ENCODE data around the gene IVL.

IVL gene

DNA sequence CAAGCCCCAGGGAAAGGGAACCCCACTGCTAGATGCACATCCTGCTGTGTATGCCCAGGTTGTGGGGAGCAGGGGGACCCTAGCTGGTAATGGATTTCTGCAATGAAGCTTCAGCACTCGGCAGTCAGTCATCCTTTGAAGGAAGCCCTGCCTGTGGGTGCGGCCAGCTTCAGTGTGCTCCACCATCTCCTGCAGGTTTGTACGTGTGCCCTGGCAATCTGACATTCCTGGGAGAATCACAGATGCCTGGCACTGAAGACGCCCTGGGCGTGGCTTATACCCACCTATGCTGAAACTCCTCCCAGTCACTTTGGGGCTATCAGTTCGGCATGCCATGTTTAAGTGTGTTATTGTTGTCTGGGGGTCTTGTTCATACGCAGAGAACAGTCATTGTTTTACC lies 45.4 kb downstream of the IVL start:
- DNase-seq: no peak

DNA sequence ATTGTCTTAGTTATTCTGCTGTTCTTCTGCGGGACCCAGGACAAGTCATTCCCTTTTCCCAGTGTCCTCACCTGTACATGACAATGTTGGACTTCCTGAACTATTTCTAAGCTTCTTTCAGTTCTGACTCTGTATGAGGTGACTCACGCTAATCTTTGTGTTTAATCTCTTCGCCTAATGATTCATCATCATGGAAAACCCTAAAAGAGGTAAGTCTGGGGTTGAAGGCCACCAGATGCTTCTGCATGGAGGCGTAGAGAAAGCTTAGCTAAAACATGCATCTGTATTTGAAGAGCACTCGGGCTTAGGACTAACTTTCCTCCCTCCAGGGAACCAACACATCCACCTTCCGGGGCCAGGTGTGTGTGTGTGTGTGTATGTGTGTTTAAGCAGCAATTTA lies 46.1 kb downstream of the IVL start:
- DNase-seq: no peak

DNA sequence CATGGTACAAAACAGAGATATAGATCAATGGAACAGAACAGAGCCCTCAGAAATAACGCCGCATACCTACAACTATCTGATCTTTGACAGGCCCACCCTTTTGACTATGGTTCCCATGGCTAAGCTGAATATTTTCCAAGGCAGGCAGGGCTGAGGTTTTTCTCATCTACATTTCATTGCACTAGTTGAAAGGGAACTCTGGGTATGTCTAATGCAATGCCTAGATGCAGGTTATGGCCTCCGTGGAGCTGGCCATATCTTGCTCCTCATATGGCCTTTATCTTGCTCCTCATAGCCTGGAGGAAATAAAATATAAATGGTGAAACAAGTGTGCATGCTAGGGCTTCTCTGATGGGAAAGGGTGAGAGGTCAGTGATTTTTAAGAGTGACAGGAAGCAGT lies 49.2 kb downstream of the IVL start:
- DNase-seq: no peak

DNA sequence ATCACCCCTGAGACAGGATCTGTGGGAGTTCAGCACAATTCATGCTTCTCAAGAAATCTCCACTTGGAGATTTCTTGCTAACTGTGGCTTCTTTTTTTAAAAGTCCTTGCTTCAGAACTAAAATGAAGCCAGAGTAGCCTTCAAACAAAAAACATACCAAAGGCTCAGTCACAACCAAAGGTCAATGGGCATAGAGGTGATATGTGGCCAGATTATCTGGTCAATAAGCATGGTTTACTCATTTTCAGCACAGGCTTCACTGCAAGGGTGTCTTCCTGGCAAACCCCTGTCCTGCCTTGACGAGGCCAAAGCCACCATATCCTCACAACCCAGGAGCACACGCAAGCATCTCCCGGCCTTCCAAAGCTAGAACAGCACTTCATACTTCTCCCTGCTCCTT lies 50.9 kb downstream of the IVL start:
- DNase-seq: no peak

DNA sequence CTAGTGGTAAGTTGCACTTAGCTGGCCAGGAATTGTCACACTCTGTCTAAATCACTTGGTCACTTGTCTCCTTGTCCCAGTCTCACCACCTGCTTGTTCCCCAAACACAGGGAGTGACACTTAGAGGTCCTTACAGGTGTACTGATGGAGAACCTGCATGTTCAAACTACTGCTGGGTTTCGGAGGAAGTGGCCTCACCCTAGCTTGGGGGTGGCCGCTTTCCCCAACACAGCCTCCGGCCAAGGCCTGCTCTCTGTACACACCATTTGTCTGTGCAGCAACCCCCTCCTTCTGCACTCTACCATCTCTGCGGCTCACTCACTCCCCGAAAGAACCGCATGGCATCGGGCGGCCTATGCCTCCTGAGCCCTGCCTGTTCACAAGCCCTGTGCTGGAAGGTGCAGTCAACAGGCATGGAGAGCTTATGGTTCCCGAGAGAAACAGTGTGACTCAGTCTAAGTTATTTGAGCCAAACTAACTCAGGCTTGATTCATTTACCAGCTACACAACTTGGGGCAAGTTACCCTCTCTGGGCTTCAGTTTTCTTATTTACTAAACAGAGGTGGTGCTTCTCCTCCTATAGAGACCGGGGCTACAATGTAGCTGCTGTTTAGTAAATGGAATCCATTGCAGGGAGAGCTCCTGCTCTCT lies 51.6 kb downstream of the IVL start:
- no peak for DNase-seq

DNA sequence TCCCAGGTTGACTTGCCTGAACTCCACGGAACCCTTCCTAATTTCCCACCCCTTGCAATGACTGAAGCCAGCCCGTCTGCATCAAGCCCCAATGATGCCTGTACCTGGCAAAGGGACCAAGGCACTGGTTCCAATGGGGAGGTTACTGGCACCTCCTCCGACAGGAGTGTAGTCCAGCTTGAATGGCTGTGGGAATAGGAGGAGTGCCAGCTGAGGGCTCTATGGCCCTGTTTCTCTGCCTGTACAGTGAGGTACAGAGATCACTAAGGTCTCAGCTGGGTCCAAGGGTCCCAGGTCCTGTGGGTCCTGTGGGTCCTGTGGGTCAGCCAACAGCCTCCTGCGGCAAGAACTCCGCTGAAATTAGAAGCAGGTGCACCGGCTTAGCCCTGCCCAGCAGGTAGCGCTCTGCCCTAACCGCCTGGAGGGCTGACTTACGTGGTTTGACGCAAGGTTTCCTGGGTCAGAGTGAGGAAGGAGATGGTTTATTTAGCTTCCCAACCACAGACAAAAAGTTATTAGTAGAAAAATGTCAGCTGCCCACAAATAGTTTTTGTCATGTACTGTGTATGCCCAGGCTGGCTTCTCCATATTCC lies 52.2 kb downstream of the IVL start:
- DNase-seq: no peak
